SK-N-SH (cell line): Measurements from ENCODE around the gene SNX2. TPM values are rescaled to one million over a fixed set of nuclear protein-coding genes. Genes with fewer than 3 reads are reported as not detected.

Experiments
- CTCF ChIA-PET: fragments of 300-600, 350-600 bp; formaldehyde crosslinking; extraction: SDS; loops from one replicate; lab custom pipeline; 2021; lab: Yijun Ruan, JAX
- POLR2A ChIA-PET: fragments of 350-600 bp; sonication (Branson Sonifier 250); formaldehyde crosslinking; extraction: SDS; loops from one replicate; lab custom pipeline; 2020; ENCODE audit warnings: antibody characterized with exemption, inconsistent platforms; lab: Yijun Ruan, JAX
- DNase-seq: peaks from one replicate; pipeline ENCODE4 v3.0.0; 2012
- H2AFZ ChIP-seq: fragments of 200-600 bp; sonication (generic); 2 replicates; pipeline ENCODE4 v1.8.1; 2016; ENCODE audit warnings: antibody characterized with exemption, mild to moderate bottlenecking, low read depth
- H3F3A ChIP-seq: fragments of 200-600 bp; sonication (generic); replicated peaks from 2 replicates; pipeline ENCODE3; 2016; ENCODE audit warnings: antibody characterized with exemption, mild to moderate bottlenecking; ENCODE audit not compliant: insufficient read depth
- H3K27ac ChIP-seq, 2 experiments: fragments of 200-500 bp in 1 of 2; fragments of 200-600 bp in 1 of 2; sonication (Bioruptor generic) in 1 of 2; sonication (generic), shearing (Covaris generic) in 1 of 2; 2 replicates each; pipeline versions ENCODE4 v1.5.1 to v1.6.1; 2014 to 2016; ENCODE audit warnings: low read depth in 2 of 2, inconsistent platforms in 1 of 2, low read length in 1 of 2, mild to moderate bottlenecking in 1 of 2, mixed read lengths in 1 of 2
- H3K27me3 ChIP-seq: fragments of 200-600 bp; sonication (generic), shearing (Covaris generic); 2 replicates; pipeline ENCODE4 v1.6.1; 2016; ENCODE audit warnings: mixed run types; ENCODE audit not compliant: insufficient read depth
- H3K36me3 ChIP-seq, 2 experiments: fragments of 200-500 bp in 1 of 2; fragments of 200-600 bp in 1 of 2; sonication (Bioruptor generic) in 1 of 2; sonication (generic) in 1 of 2; replicated peaks in 1 of 2; 2 replicates each; pipeline versions ENCODE3 to v1.5.1; 2014 to 2016; ENCODE audit warnings: low read length in 1 of 2, mild to moderate bottlenecking in 1 of 2; ENCODE audit not compliant: insufficient read depth in 2 of 2, control insufficient read depth in 1 of 2
- H3K4me1 ChIP-seq, 2 experiments: fragments of 200-500 bp in 1 of 2; fragments of 200-600 bp in 1 of 2; sonication (Bioruptor generic) in 1 of 2; sonication (generic), shearing (Covaris generic) in 1 of 2; 2 replicates each; pipeline versions ENCODE4 v1.5.1 to v1.6.1; 2014 to 2016; ENCODE audit warnings: low read depth in 1 of 2, low read length in 1 of 2, mixed run types in 1 of 2; ENCODE audit not compliant: insufficient read depth in 2 of 2, control insufficient read depth in 1 of 2
- H3K4me2 ChIP-seq: fragments of 200-600 bp; sonication (generic), shearing (Covaris generic); 2 replicates; pipeline ENCODE4 v1.6.1; 2017; ENCODE audit warnings: mixed run types
- H3K4me3 ChIP-seq, 2 experiments: fragments of 200-500 bp in 1 of 2; fragments of 200-600 bp in 1 of 2; sonication (Bioruptor generic) in 1 of 2; sonication (generic), shearing (Covaris generic) in 1 of 2; 2 replicates each; pipeline versions ENCODE4 v1.5.1 to v1.8.1; 2014 to 2016; ENCODE audit warnings: low read depth in 2 of 2, inconsistent platforms in 1 of 2, low read length in 1 of 2, mild to moderate bottlenecking in 1 of 2, mixed read lengths in 1 of 2, moderate library complexity in 1 of 2
- H3K79me2 ChIP-seq: fragments of 200-600 bp; sonication (generic); 2 replicates; pipeline ENCODE4 v1.8.1; 2017; ENCODE audit warnings: mild to moderate bottlenecking; ENCODE audit not compliant: insufficient read depth
- H3K9ac ChIP-seq: fragments of 200-600 bp; sonication (generic); 2 replicates; pipeline ENCODE4 v1.6.1; 2017; ENCODE audit warnings: mixed run types
- H3K9me2 ChIP-seq: fragments of 200-600 bp; sonication (generic); 2 replicates; pipeline ENCODE4 v1.6.1; 2017; ENCODE audit warnings: mixed run types
- H3K9me3 ChIP-seq: fragments of 200-600 bp; sonication (generic); 2 replicates; pipeline ENCODE4 v1.6.1; 2017; ENCODE audit warnings: mixed run types, mild to moderate bottlenecking, moderate library complexity
- H4K20me1 ChIP-seq: fragments of 200-600 bp; sonication (generic); 2 replicates; pipeline ENCODE4 v1.6.1; 2017; ENCODE audit warnings: mild to moderate bottlenecking, mixed run types; ENCODE audit not compliant: insufficient read depth
- ELF1 ChIP-seq: IDR thresholded peaks from 2 replicates; pipeline ENCODE4 v1.4.0; 2012
- EP300 ChIP-seq, 2 experiments: IDR thresholded peaks; 2 replicates each; pipeline versions ENCODE4 v1.4.0 to v1.6.1; 2012; ENCODE audit warnings: borderline replicate concordance in 1 of 2, low read depth in 1 of 2, low read length in 1 of 2
- FOSL2 ChIP-seq: IDR thresholded peaks from 2 replicates; pipeline ENCODE4 v1.4.0; 2012; ENCODE audit warnings: low read depth, mild to moderate bottlenecking, moderate library complexity, borderline replicate concordance
- JUND ChIP-seq: IDR thresholded peaks from 2 replicates; pipeline ENCODE4 v1.4.0; 2012
- MAX ChIP-seq: IDR thresholded peaks from 2 replicates; pipeline ENCODE4 v1.4.0; 2012; ENCODE audit warnings: low read depth
- NFIC ChIP-seq: IDR thresholded peaks from 2 replicates; pipeline ENCODE4 v1.4.0; 2012; ENCODE audit warnings: borderline replicate concordance
- PBX3 ChIP-seq: IDR thresholded peaks from 2 replicates; pipeline ENCODE4; 2012
- POLR2AphosphoS5 ChIP-seq: IDR thresholded peaks from 2 replicates; pipeline ENCODE4 v1.6.1; 2012; ENCODE audit warnings: low read depth, low read length
- RAD21 ChIP-seq: IDR thresholded peaks from 2 replicates; pipeline ENCODE4 v1.6.1; 2012; ENCODE audit warnings: mild to moderate bottlenecking, low read length
- RCOR1 ChIP-seq: fragments of 150-350 bp; IDR thresholded peaks from 2 replicates; pipeline ENCODE4 v1.6.1; 2017; ENCODE audit warnings: antibody characterized with exemption, low read length
- RFX5 ChIP-seq: IDR thresholded peaks from 2 replicates; pipeline ENCODE4 v1.6.1; 2012; ENCODE audit warnings: mild to moderate bottlenecking, improper control_type of control experiment, low read length
- SIN3A ChIP-seq: IDR thresholded peaks from 2 replicates; pipeline ENCODE4 v1.6.1; 2012; ENCODE audit warnings: low read depth, mild to moderate bottlenecking, low read length, moderate library complexity, borderline replicate concordance
- TCF12 ChIP-seq: IDR thresholded peaks from 2 replicates; pipeline ENCODE4 v1.4.0; 2012
- TEAD4 ChIP-seq: IDR thresholded peaks from 2 replicates; pipeline ENCODE4 v1.4.0; 2012; ENCODE audit warnings: mild to moderate bottlenecking, borderline replicate concordance; ENCODE audit not compliant: insufficient read depth
- USF2 ChIP-seq: fragments of 150-350 bp; IDR thresholded peaks from 2 replicates; pipeline ENCODE4 v1.6.1; 2017; ENCODE audit warnings: antibody characterized with exemption, low read length, low read depth, borderline replicate concordance
- WGBS: methylation state at CpG from one replicate; pipeline ENCODE4 v1.1.6; 2017; ENCODE audit warnings: low lambda C conversion rate; 5-methylcytosine and 5-hydroxymethylcytosine counted together
- polyA plus RNA-seq, 3 experiments: library from polyadenylated mRNA; depleted of rRNA; stranded (reverse); fragments of >200 nt; gene quantifications; 2 replicates each; pipeline ENCODE4 v1.2.3, GENCODE V29; 2012

The SNX2 gene
- polyA plus RNA-seq, 1 of the 3 experiments (the other 2 are of a cell fraction) = 17.4 TPM

GRCh38 chr5:122858451-122858850 lies 83.6 kb downstream of the SNX2 start:
- CTCF ChIA-PET = no interaction called here
- Histone ChIP-seq H3K27me3 (no peaks in the 10 kb centered on the region), H3F3A (peaks cover 6% of the 10 kb centered on the region), H2AFZ (no peak overlapping the region), H3K36me3 (no peaks in the 10 kb centered on the region), H3K9me2 (no peaks in the 10 kb centered on the region), H4K20me1 (peaks cover 22% of the 10 kb centered on the region), H3K4me2 (0 out of 2 replicates have a peak overlapping the region, but pooled peaks have one; percentile 9), H3K9ac (no peak overlapping the region), H3K9me3 (no peaks in the 10 kb centered on the region), H3K79me2 (peaks cover 64% of the 10 kb centered on the region), H3K4me3 (no peak overlapping the region), H3K4me1 (no peaks in the 10 kb centered on the region), H3K27ac (peak overlapping the region in 1 of 2 experiments; percentile 45; a peak in 1 of 4 replicates)
- DNase-seq = peak; percentile 50
- POLR2A ChIA-PET = no interaction called here
- TF ChIP-seq SIN3A (no peak), NFIC (peak; percentile 98), TEAD4 (0 out of 2 replicates have a peak, but pooled peaks have one; percentile 32), MAX (no peak), PBX3 (peak; percentile 91), JUND (peak; percentile 78), EP300 (IDR thresholded peaks at IDR 0.05; ENCODE audit: borderline replicate concordance in 1 of 2, low read depth in 1 of 2, low read length in 1 of 2) (peak in 1 of 2 experiments; percentile 46; a peak in 2 of 4 replicates), FOSL2 (peak; percentile 34; the same call in 1 of the 2 replicates), POLR2AphosphoS5 (peak; percentile 69; the same call in 1 of the 2 replicates), TCF12 (peak; percentile 92), ELF1 (no peak)
- 17% methylated on average over 1 of the region's 1 CpG for WGBS

- Histone ChIP-seq H3K79me2 (peaks cover 54% of the 10 kb centered on the region; the same call in 1 of the 2 replicates), H3K27me3 (no peaks in the 10 kb centered on the region), H3K9ac (no peak overlapping the region), H4K20me1 (peaks cover 17% of the 10 kb centered on the region), H3K4me2 (no peak overlapping the region)
- no peak for TF ChIP-seq RCOR1
- TF ChIP-seq RAD21 = no peak
- TF ChIP-seq RFX5 = no peak
- no peak for TF ChIP-seq USF2
- no peak for TF ChIP-seq TCF12
- TF ChIP-seq, all 33 proteins: peak for 0
- POLR2A ChIA-PET = no interaction called here
- no peak overlapping the region for H2AFZ ChIP-seq
- H3K4me1 ChIP-seq = no peaks in the 10 kb centered on the region
- H3K4me3 ChIP-seq = no peak overlapping the region
- CTCF ChIA-PET = no interaction called here
- H3K9me3 ChIP-seq = no peaks in the 10 kb centered on the region
- DNase-seq = no peak
- WGBS = 79% methylated on average over 2 of the region's 2 CpGs
- H3K36me3 ChIP-seq = peaks cover 0 to 2% of the 10 kb centered on the region in 2 experiments
- peaks cover 4% of the 10 kb centered on the region for H3F3A ChIP-seq
- H3K27ac ChIP-seq = no peak overlapping the region
- H3K9me2 ChIP-seq = no peaks in the 10 kb centered on the region
These were observed 88.4 kb downstream of the SNX2 start for GRCh38 chr5:122863240-122863639.
